Measurements from ENCODE around the gene IMMP2L. TPM values are rescaled to one million over a fixed set of nuclear protein-coding genes. Genes with fewer than 3 reads are reported as not detected.

Gene IMMP2L
- total RNA-seq, 2 experiments from 2014 or later: 8.9 to 18.7 TPM

DNA sequence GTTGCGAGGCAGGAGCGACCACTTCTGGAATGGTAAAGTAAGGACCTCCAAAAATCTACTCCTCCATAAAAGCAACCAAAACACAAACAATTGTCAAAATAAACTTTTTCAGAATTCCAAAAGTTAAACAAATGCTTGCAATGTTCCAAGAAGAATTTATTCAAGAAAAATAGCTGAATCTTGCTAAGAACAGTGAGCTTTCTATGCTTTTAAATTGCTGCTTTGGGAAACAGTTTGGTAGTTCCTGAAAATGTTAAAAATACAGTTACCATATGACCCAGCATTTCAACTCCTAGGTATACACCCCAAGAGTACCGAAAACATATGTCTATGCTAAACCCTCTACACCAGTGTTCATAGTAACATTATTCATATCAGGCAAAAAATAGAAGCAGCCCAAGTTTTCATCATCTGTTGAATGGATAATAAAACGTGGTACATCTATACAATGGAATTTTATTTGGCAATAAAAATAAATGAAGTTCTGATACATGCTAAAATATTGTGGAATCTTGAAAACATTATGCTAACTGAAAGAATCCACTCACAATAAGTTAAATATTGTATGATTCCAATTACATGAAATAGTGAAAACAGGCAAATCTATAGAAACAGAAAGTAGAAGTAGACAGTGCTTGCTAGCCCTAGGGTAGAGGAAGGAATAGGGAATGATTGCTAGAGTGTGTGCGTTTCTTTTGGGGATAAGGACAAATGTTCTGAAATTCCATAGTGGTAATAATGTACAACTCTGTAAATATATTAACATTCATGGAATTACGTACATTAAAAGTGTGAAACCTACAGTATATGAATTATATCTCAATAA lies 414.4 kb downstream of the IMMP2L start:
- Histone ChIP-seq H3K4me3 (ENCODE audit: low read length) (no peak overlapping the region), H3K27ac (ENCODE audit: low read depth in 1 of 2, low read length in 2 of 2) (no peak overlapping the region), H3K36me3 (ENCODE audit: insufficient read depth, low read length) (no peaks in the 10 kb centered on the region), H3K9me3 (ENCODE audit: control insufficient read depth in 1 of 2, insufficient read depth in 1 of 2, low read length in 2 of 2) (no peaks in the 10 kb centered on the region), H3K4me1 (ENCODE audit: insufficient read depth, low read length) (no peaks in the 10 kb centered on the region), H3K27me3 (ENCODE audit: control insufficient read depth in 1 of 2, insufficient read depth in 2 of 2, low read length in 2 of 2) (no peaks in the 10 kb centered on the region)
- Mint-ChIP-seq H3K36me3 (ENCODE audit: low read depth) (no peaks in the 10 kb centered on the region), H3K27ac (no peak overlapping the region), H3K4me3 (no peak overlapping the region), H3K9me3 (no peaks in the 10 kb centered on the region), H3K27me3 (no peaks in the 10 kb centered on the region), H3K4me1 (ENCODE audit: low read depth) (no peaks in the 10 kb centered on the region)
- ATAC-seq (ENCODE audit: poor library complexity): no peak
- no peak for DNase-seq
- TF ChIP-seq CTCF (IDR thresholded peaks at IDR 0.05): no peak
- intact Hi-C loops (cut with DNase I, micrococcal nuclease): no loop called here
- ChIA-PET CTCF (no interaction called here), POLR2A (no interaction called here)

DNA sequence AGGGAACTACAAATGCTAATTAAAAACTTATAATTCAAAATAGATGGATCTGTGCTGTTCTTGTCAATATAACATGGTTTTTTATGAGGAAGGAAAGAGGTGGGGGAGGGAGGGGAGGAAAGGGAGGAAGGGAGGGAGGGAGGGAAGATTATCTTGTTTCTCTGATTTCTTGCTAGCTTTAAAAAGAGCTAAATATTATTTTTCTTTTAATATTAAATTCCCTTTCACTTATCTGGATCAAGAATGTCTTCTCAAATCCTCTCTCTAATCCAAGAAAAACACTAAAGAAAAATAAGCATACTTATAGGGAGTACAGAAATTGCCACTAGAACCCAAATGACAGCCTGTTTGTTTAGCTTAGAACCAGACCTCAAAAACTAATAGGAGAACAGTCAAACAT lies 416.2 kb downstream of the IMMP2L start:
- ChIA-PET POLR2A (no interaction called here), CTCF (no interaction called here)
- no peaks in the 10 kb centered on the region for H3K4me1 ChIP-seq (ENCODE audit: insufficient read depth, low read length)
- H3K9me3 Mint-ChIP-seq: no peaks in the 10 kb centered on the region
- H3K4me3 ChIP-seq (ENCODE audit: low read length): no peak overlapping the region
- H3K36me3 Mint-ChIP-seq (ENCODE audit: low read depth): no peaks in the 10 kb centered on the region
- no peaks in the 10 kb centered on the region for H3K4me1 Mint-ChIP-seq (ENCODE audit: low read depth)
- no peaks in the 10 kb centered on the region for H3K36me3 ChIP-seq (ENCODE audit: insufficient read depth, low read length)
- no peaks in the 10 kb centered on the region for H3K27me3 Mint-ChIP-seq
- no peak for ATAC-seq (ENCODE audit: poor library complexity)
- no peak overlapping the region for H3K27ac Mint-ChIP-seq
- no peaks in the 10 kb centered on the region for H3K27me3 ChIP-seq (ENCODE audit: control insufficient read depth in 1 of 2, insufficient read depth in 2 of 2, low read length in 2 of 2)
- no peak overlapping the region for H3K27ac ChIP-seq (ENCODE audit: low read depth in 1 of 2, low read length in 2 of 2)
- no peak for TF ChIP-seq CTCF (IDR thresholded peaks at IDR 0.05)
- no peak for DNase-seq
- H3K9me3 ChIP-seq (ENCODE audit: control insufficient read depth in 1 of 2, insufficient read depth in 1 of 2, low read length in 2 of 2): no peaks in the 10 kb centered on the region
- no peak overlapping the region for H3K4me3 Mint-ChIP-seq
- intact Hi-C loops (cut with DNase I, micrococcal nuclease): no loop called here

GRCh38 chr7:111145472-111145871 lies 416.8 kb downstream of the IMMP2L start:
- Histone ChIP-seq H3K4me3 (ENCODE audit: low read length) (no peak overlapping the region), H3K27ac (ENCODE audit: low read depth in 1 of 2, low read length in 2 of 2) (no peak overlapping the region), H3K27me3 (ENCODE audit: control insufficient read depth in 1 of 2, insufficient read depth in 2 of 2, low read length in 2 of 2) (no peaks in the 10 kb centered on the region), H3K9me3 (ENCODE audit: control insufficient read depth in 1 of 2, insufficient read depth in 1 of 2, low read length in 2 of 2) (no peaks in the 10 kb centered on the region), H3K4me1 (ENCODE audit: insufficient read depth, low read length) (no peaks in the 10 kb centered on the region), H3K36me3 (ENCODE audit: insufficient read depth, low read length) (no peaks in the 10 kb centered on the region)
- no peak for TF ChIP-seq CTCF (IDR thresholded peaks at IDR 0.05)
- peaks cover 3% of the 10 kb centered on the region for H3K4me1 Mint-ChIP-seq (ENCODE audit: low read depth)
- H3K36me3 Mint-ChIP-seq (ENCODE audit: low read depth): no peaks in the 10 kb centered on the region
- no peak overlapping the region for H3K27ac Mint-ChIP-seq
- ChIA-PET CTCF (no interaction called here), POLR2A (no interaction called here)
- no peaks in the 10 kb centered on the region for H3K9me3 Mint-ChIP-seq
- ATAC-seq (ENCODE audit: poor library complexity) (no peak), DNase-seq (no peak)
- intact Hi-C loops (cut with DNase I, micrococcal nuclease): no loop called here
- H3K27me3 Mint-ChIP-seq: no peaks in the 10 kb centered on the region
- no peak overlapping the region for H3K4me3 Mint-ChIP-seq
